Measurements from ENCODE around the gene SFRP2.
A peak's percentile ranks its signal among the peaks of the same experiment; 100 is the strongest.

Gene SFRP2

GRCh38 chr4:153777421-153777820 is 11.5 kb downstream of the SFRP2 start:
- no peak overlapping the region for H2BK15ac ChIP-seq (ENCODE audit: low read depth, poor library complexity, severe bottlenecking)
- H2BK5ac ChIP-seq (ENCODE audit: low read depth, low read length, poor library complexity, severe bottlenecking) = no peak overlapping the region
- no peaks in the 10 kb centered on the region for H3K9me3 ChIP-seq (ENCODE audit: control insufficient read depth, low read length)
- no peak overlapping the region for H3K18ac ChIP-seq (ENCODE audit: low read depth in 1 of 2, low read length in 2 of 2)
- no peaks in the 10 kb centered on the region for H3K4me1 ChIP-seq (ENCODE audit: control insufficient read depth, insufficient read depth, low read depth, low read length)
- H2AFZ ChIP-seq (ENCODE audit: low read depth, low read length) = no peak overlapping the region
- H3K4ac ChIP-seq (ENCODE audit: low read depth in 1 of 2, low read length in 2 of 2) = no peak overlapping the region
- peaks cover 0 to 20% of the 10 kb centered on the region in 2 experiments for H3K27me3 ChIP-seq (ENCODE audit: control insufficient read depth in 1 of 2, insufficient read depth in 1 of 2, low read length in 2 of 2)
- H3K23ac ChIP-seq (ENCODE audit: low read length in 2 of 2) = no peak overlapping the region
- H2BK12ac ChIP-seq (ENCODE audit: low read length in 2 of 2) = no peak overlapping the region
- H3K36me3 ChIP-seq (ENCODE audit: control insufficient read depth in 1 of 2, insufficient read depth in 2 of 2, low read depth in 1 of 2, low read length in 2 of 2) = peaks cover 0 to 6% of the 10 kb centered on the region in 2 experiments
- no peak overlapping the region for H2BK120ac ChIP-seq (ENCODE audit: low read depth, low read length)
- no peak overlapping the region for H3K14ac ChIP-seq (ENCODE audit: low read length in 2 of 2)
- H3K27ac ChIP-seq (ENCODE audit: low read length, poor library complexity, severe bottlenecking) = no peak overlapping the region
- no peak for DNase-seq
- no peak overlapping the region for H4K8ac ChIP-seq (ENCODE audit: low read length)
- no peak overlapping the region for H4K91ac ChIP-seq (ENCODE audit: low read length)
- H3K79me1 ChIP-seq (replicated peaks; ENCODE audit: low read length, poor library complexity, severe bottlenecking) = no peaks in the 10 kb centered on the region
- H2AK5ac ChIP-seq (ENCODE audit: low read length, severe bottlenecking) = no peak overlapping the region
- no peak overlapping the region for H3K9ac ChIP-seq (ENCODE audit: low read length)
- no peak overlapping the region for H3K4me2 ChIP-seq (ENCODE audit: low read length, poor library complexity, severe bottlenecking)
- H3K4me3 ChIP-seq (ENCODE audit: insufficient read depth in 1 of 2, low read depth in 1 of 2, low read length in 2 of 2) = no peak overlapping the region

GRCh38 chr4:153776601-153777000 is 12.3 kb downstream of the SFRP2 start:
- Histone ChIP-seq H3K36me3 (ENCODE audit: control insufficient read depth in 1 of 2, insufficient read depth in 2 of 2, low read depth in 1 of 2, low read length in 2 of 2) (peaks cover 0 to 6% of the 10 kb centered on the region in 2 experiments), H2BK5ac (ENCODE audit: low read depth, low read length, poor library complexity, severe bottlenecking) (no peak overlapping the region), H3K23ac (ENCODE audit: low read length in 2 of 2) (no peak overlapping the region), H3K18ac (ENCODE audit: low read depth in 1 of 2, low read length in 2 of 2) (no peak overlapping the region), H2AK5ac (ENCODE audit: low read length, severe bottlenecking) (no peak overlapping the region), H3K4me2 (ENCODE audit: low read length, poor library complexity, severe bottlenecking) (no peak overlapping the region), H3K4me1 (ENCODE audit: control insufficient read depth, insufficient read depth, low read depth, low read length) (no peaks in the 10 kb centered on the region), H3K14ac (ENCODE audit: low read length in 2 of 2) (no peak overlapping the region), H4K8ac (ENCODE audit: low read length) (no peak overlapping the region), H2AFZ (ENCODE audit: low read depth, low read length) (no peak overlapping the region), H2BK15ac (ENCODE audit: low read depth, poor library complexity, severe bottlenecking) (no peak overlapping the region), H4K91ac (ENCODE audit: low read length) (no peak overlapping the region), H3K9ac (ENCODE audit: low read length) (no peak overlapping the region), H2BK12ac (ENCODE audit: low read length in 2 of 2) (no peak overlapping the region), H3K4ac (ENCODE audit: low read depth in 1 of 2, low read length in 2 of 2) (no peak overlapping the region), H3K4me3 (ENCODE audit: insufficient read depth in 1 of 2, low read depth in 1 of 2, low read length in 2 of 2) (no peak overlapping the region), H2BK120ac (ENCODE audit: low read depth, low read length) (no peak overlapping the region), H3K27ac (ENCODE audit: low read length, poor library complexity, severe bottlenecking) (no peak overlapping the region), H3K79me1 (replicated peaks; ENCODE audit: low read length, poor library complexity, severe bottlenecking) (no peaks in the 10 kb centered on the region), H3K27me3 (ENCODE audit: control insufficient read depth in 1 of 2, insufficient read depth in 1 of 2, low read length in 2 of 2) (peaks cover 0 to 18% of the 10 kb centered on the region in 2 experiments), H3K9me3 (ENCODE audit: control insufficient read depth, low read length) (no peaks in the 10 kb centered on the region)
- 76% methylated on average over 3 of the region's 3 CpGs for WGBS
- no peak for DNase-seq

DNA sequence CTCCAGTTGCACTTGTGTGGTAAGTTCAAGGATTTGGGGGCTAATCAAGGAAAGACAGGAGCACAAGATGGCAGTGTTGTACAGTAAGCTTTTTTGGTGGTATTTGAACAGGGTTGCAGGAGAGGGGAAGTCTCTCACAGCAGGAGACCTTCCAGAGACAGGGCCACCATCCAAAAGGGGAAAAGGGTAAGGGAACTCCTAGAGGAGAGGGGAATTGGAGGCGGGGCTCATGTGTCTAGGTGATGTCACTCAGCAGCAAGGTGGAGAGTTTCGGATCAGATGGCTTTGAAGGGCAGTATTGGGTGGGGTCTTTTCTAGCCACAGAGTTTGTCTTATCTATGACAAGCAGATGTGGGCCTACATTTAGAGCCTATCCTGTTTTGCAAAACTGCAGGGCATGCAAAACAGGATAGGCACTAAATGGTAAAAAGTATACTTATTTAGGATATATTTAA is 15.6 kb downstream of the SFRP2 start:
- Histone ChIP-seq H3K4me3 (ENCODE audit: insufficient read depth in 1 of 2, low read depth in 1 of 2, low read length in 2 of 2) (no peak overlapping the region), H2BK12ac (ENCODE audit: low read length in 2 of 2) (peak overlapping the region in 1 of 2 experiments; percentile 28), H3K4ac (ENCODE audit: low read depth in 1 of 2, low read length in 2 of 2) (no peak overlapping the region), H2AK5ac (ENCODE audit: low read length, severe bottlenecking) (no peak overlapping the region), H2BK5ac (ENCODE audit: low read depth, low read length, poor library complexity, severe bottlenecking) (no peak overlapping the region), H3K27me3 (ENCODE audit: control insufficient read depth in 1 of 2, insufficient read depth in 1 of 2, low read length in 2 of 2) (no peaks in the 10 kb centered on the region), H4K91ac (ENCODE audit: low read length) (no peak overlapping the region), H3K9me3 (ENCODE audit: control insufficient read depth, low read length) (no peaks in the 10 kb centered on the region), H3K4me1 (ENCODE audit: control insufficient read depth, insufficient read depth, low read depth, low read length) (no peaks in the 10 kb centered on the region), H3K79me1 (replicated peaks; ENCODE audit: low read length, poor library complexity, severe bottlenecking) (no peaks in the 10 kb centered on the region), H3K9ac (ENCODE audit: low read length) (no peak overlapping the region), H3K4me2 (ENCODE audit: low read length, poor library complexity, severe bottlenecking) (no peak overlapping the region), H2BK15ac (ENCODE audit: low read depth, poor library complexity, severe bottlenecking) (no peak overlapping the region), H3K14ac (ENCODE audit: low read length in 2 of 2) (no peak overlapping the region), H2BK120ac (ENCODE audit: low read depth, low read length) (no peak overlapping the region), H2AFZ (ENCODE audit: low read depth, low read length) (no peak overlapping the region), H4K8ac (ENCODE audit: low read length) (no peak overlapping the region), H3K36me3 (ENCODE audit: control insufficient read depth in 1 of 2, insufficient read depth in 2 of 2, low read depth in 1 of 2, low read length in 2 of 2) (no peaks in the 10 kb centered on the region), H3K23ac (ENCODE audit: low read length in 2 of 2) (no peak overlapping the region), H3K27ac (ENCODE audit: low read length, poor library complexity, severe bottlenecking) (no peak overlapping the region), H3K18ac (ENCODE audit: low read depth in 1 of 2, low read length in 2 of 2) (no peak overlapping the region)
- 41% methylated on average over 2 of the region's 2 CpGs for WGBS
- peak; percentile 24 for DNase-seq

DNA sequence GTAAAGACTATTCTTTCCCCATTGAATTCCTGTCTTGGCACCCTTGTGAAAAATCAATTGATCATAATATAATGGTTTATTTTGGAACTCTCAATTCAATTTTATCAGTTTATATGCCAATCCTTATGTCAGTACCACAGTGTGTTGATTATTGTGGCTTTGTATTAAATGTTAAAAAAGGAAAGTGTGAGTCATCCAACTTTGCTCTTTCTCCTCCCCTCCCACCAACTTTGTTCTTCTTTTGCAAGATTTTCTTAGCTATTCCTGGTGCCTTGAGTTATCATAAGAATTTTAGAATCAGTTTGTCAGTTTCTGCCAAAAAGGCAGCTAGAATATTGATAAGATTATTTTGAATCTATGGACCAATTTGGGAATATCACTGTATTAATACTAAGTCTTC is 17.8 kb downstream of the SFRP2 start:
- Histone ChIP-seq H3K18ac (ENCODE audit: low read depth in 1 of 2, low read length in 2 of 2) (no peak overlapping the region), H4K8ac (ENCODE audit: low read length) (no peak overlapping the region), H2BK5ac (ENCODE audit: low read depth, low read length, poor library complexity, severe bottlenecking) (peak overlapping the region; percentile 73), H3K79me1 (replicated peaks; ENCODE audit: low read length, poor library complexity, severe bottlenecking) (no peaks in the 10 kb centered on the region), H3K23ac (ENCODE audit: low read length in 2 of 2) (no peak overlapping the region), H2BK15ac (ENCODE audit: low read depth, poor library complexity, severe bottlenecking) (no peak overlapping the region), H4K91ac (ENCODE audit: low read length) (no peak overlapping the region), H3K4me2 (ENCODE audit: low read length, poor library complexity, severe bottlenecking) (no peak overlapping the region), H2AK5ac (ENCODE audit: low read length, severe bottlenecking) (no peak overlapping the region), H2BK120ac (ENCODE audit: low read depth, low read length) (no peak overlapping the region), H3K9me3 (ENCODE audit: control insufficient read depth, low read length) (no peaks in the 10 kb centered on the region), H3K27ac (ENCODE audit: low read length, poor library complexity, severe bottlenecking) (no peak overlapping the region), H3K14ac (ENCODE audit: low read length in 2 of 2) (no peak overlapping the region), H3K4me1 (ENCODE audit: control insufficient read depth, insufficient read depth, low read depth, low read length) (no peaks in the 10 kb centered on the region), H2BK12ac (ENCODE audit: low read length in 2 of 2) (no peak overlapping the region), H3K36me3 (ENCODE audit: control insufficient read depth in 1 of 2, insufficient read depth in 2 of 2, low read depth in 1 of 2, low read length in 2 of 2) (no peaks in the 10 kb centered on the region), H3K27me3 (ENCODE audit: control insufficient read depth in 1 of 2, insufficient read depth in 1 of 2, low read length in 2 of 2) (no peaks in the 10 kb centered on the region), H3K4ac (ENCODE audit: low read depth in 1 of 2, low read length in 2 of 2) (no peak overlapping the region), H3K4me3 (ENCODE audit: insufficient read depth in 1 of 2, low read depth in 1 of 2, low read length in 2 of 2) (no peak overlapping the region), H2AFZ (ENCODE audit: low read depth, low read length) (no peak overlapping the region), H3K9ac (ENCODE audit: low read length) (no peak overlapping the region)
- no peak for DNase-seq

All from mesenchymal stem cell (in vitro differentiated cells and primary cell).